ENCODE data around the gene FSTL5. TPM values are rescaled to one million over a fixed set of nuclear protein-coding genes. Genes with fewer than 3 reads are reported as not detected.
A peak's percentile ranks its signal among the peaks of the same experiment; 100 is the strongest.
"Not testable (repeated sequence)": the region's sequence is repeated elsewhere in the genome, so short reads cannot be mapped to it uniquely, and the experiment has no call there.

FSTL5 gene
- total RNA-seq, 2 donors from 2014 or later = not detected

- DNase-seq (ENCODE audit: low spot score) = no peak
Observed at GRCh38 chr4:161792991-161793390, 370.8 kb downstream of the FSTL5 start.

GRCh38 chr4:161791796-161792556 lies 371.8 kb downstream of the FSTL5 start:
- no peak for DNase-seq (ENCODE audit: low spot score)
- intact Hi-C loops (cut with DNase I) = no loop called here

More at GRCh38 chr4:161792991-161793390, 370.8 kb downstream of the FSTL5 start:
- intact Hi-C loops (cut with DNase I) = no loop called here

GRCh38 chr4:161767116-161767515 lies 396.7 kb downstream of the FSTL5 start:
- no peak for DNase-seq (ENCODE audit: low spot score)

GRCh38 chr4:161762796-161763195 lies 401.0 kb downstream of the FSTL5 start:
- intact Hi-C loops (cut with DNase I) = no loop called here
- DNase-seq (ENCODE audit: low spot score) = no peak

More at GRCh38 chr4:161767116-161767515, 396.7 kb downstream of the FSTL5 start:
- intact Hi-C loops (cut with DNase I) = no loop called here

GRCh38 chr4:161760008-161760407 lies 403.8 kb downstream of the FSTL5 start:
- intact Hi-C loops (cut with DNase I) = no loop called here
- DNase-seq (ENCODE audit: low spot score) = no peak

GRCh38 chr4:161758412-161758811 lies 405.4 kb downstream of the FSTL5 start:
- DNase-seq (ENCODE audit: low spot score); intact Hi-C loops (cut with DNase I): not testable (repeated sequence)

GRCh38 chr4:161728929-161729328 lies 434.9 kb downstream of the FSTL5 start:
- DNase-seq (ENCODE audit: low spot score) = no peak
- intact Hi-C loops (cut with DNase I) = no loop called here

GRCh38 chr4:161721947-161722346 lies 441.9 kb downstream of the FSTL5 start:
- DNase-seq (ENCODE audit: low spot score) = no peak
- intact Hi-C loops (cut with DNase I) = no loop called here

GRCh38 chr4:161717084-161717483 lies 446.7 kb downstream of the FSTL5 start:
- DNase-seq (ENCODE audit: low spot score) = no peak
- intact Hi-C loops (cut with DNase I) = no loop called here

- DNase-seq (ENCODE audit: low spot score) = no peak
- intact Hi-C loops (cut with DNase I) = no loop called here
Observed at GRCh38 chr4:161714931-161715330, 448.9 kb downstream of the FSTL5 start.

- intact Hi-C loops (cut with DNase I) = no loop called here
- DNase-seq (ENCODE audit: low spot score) = no peak
Observed at GRCh38 chr4:161714022-161714751, 449.6 kb downstream of the FSTL5 start.

GRCh38 chr4:161704653-161705052 lies 459.1 kb downstream of the FSTL5 start:
- intact Hi-C loops (cut with DNase I) = no loop called here

GRCh38 chr4:161704040-161704439 lies 459.8 kb downstream of the FSTL5 start:
- intact Hi-C loops (cut with DNase I) = no loop called here
- no peak for DNase-seq (ENCODE audit: low spot score)

More at GRCh38 chr4:161704653-161705052, 459.1 kb downstream of the FSTL5 start:
- DNase-seq (ENCODE audit: low spot score) = no peak

GRCh38 chr4:161702287-161702686 lies 461.5 kb downstream of the FSTL5 start:
- intact Hi-C loops (cut with DNase I) = no loop called here
- DNase-seq (ENCODE audit: low spot score) = no peak

- no peak for DNase-seq (ENCODE audit: low spot score)
- intact Hi-C loops (cut with DNase I) = no loop called here
Observed at GRCh38 chr4:161696944-161697343, 466.9 kb downstream of the FSTL5 start.

GRCh38 chr4:161680146-161680545 lies 483.7 kb downstream of the FSTL5 start:
- intact Hi-C loops (cut with DNase I) = no loop called here
- DNase-seq (ENCODE audit: low spot score) = no peak

GRCh38 chr4:161664740-161665139 lies 499.1 kb downstream of the FSTL5 start:
- intact Hi-C loops (cut with DNase I) = no loop called here
- DNase-seq (ENCODE audit: low spot score) = no peak

- DNase-seq (ENCODE audit: low spot score) = peak; percentile 63
- intact Hi-C loops (cut with DNase I) = no loop called here
Observed at GRCh38 chr4:161663844-161664243, 500.0 kb downstream of the FSTL5 start.

GRCh38 chr4:161658676-161659075 lies 505.1 kb downstream of the FSTL5 start:
- intact Hi-C loops (cut with DNase I) = no loop called here
- no peak for DNase-seq (ENCODE audit: low spot score)

GRCh38 chr4:161657616-161658015 lies 506.2 kb downstream of the FSTL5 start:
- intact Hi-C loops (cut with DNase I) = no loop called here

GRCh38 chr4:161656594-161656993 lies 507.2 kb downstream of the FSTL5 start:
- DNase-seq (ENCODE audit: low spot score) = no peak
- intact Hi-C loops (cut with DNase I) = no loop called here

More at GRCh38 chr4:161657616-161658015, 506.2 kb downstream of the FSTL5 start:
- DNase-seq (ENCODE audit: low spot score) = no peak

Data from posterior vena cava (tissue), 2 donors.